Measurements from ENCODE around the gene FBXO36.

FBXO36 gene

GRCh38 chr2:229971298-229971790 is 49.0 kb downstream of the FBXO36 start:
- TF ChIP-seq EZH2 (optimal IDR thresholded peaks at IDR 0.05; ENCODE audit: low read depth, low read length) = no peak
- TF ChIP-seq EZH2phosphoT487 (IDR thresholded peaks at IDR 0.05; ENCODE audit: low read length) = no peak
- no peak for TF ChIP-seq CTCF (IDR thresholded peaks at IDR 0.05; ENCODE audit: low read length)
- H3K79me2 ChIP-seq (ENCODE audit: low read length) = no peaks in the 10 kb centered on the region
- no peaks in the 10 kb centered on the region for H3K36me3 ChIP-seq (replicated peaks; ENCODE audit: insufficient read depth, low read length)

GRCh38 chr2:229974266-229974665 is 52.0 kb downstream of the FBXO36 start:
- Histone ChIP-seq H3K9me3 (replicated peaks; ENCODE audit: insufficient read depth, low read length) (no peaks in the 10 kb centered on the region), H3K9me2 (replicated peaks; ENCODE audit: insufficient read depth, low read length) (no peaks in the 10 kb centered on the region), H3K4me1 (ENCODE audit: low read length) (no peaks in the 10 kb centered on the region), H3K4me3 (ENCODE audit: low read length) (no peak overlapping the region), H3K9ac (ENCODE audit: low read length) (no peak overlapping the region), H3K4me2 (ENCODE audit: low read depth, low read length) (no peak overlapping the region), H3K79me2 (ENCODE audit: low read length) (no peaks in the 10 kb centered on the region), H4K20me1 (ENCODE audit: insufficient read depth, low read length) (no peaks in the 10 kb centered on the region), H3F3A (ENCODE audit: insufficient read depth, low read length) (no peaks in the 10 kb centered on the region), H3K27me3 (replicated peaks; ENCODE audit: insufficient read depth, low read length) (no peaks in the 10 kb centered on the region), H3K36me3 (replicated peaks; ENCODE audit: insufficient read depth, low read length) (no peaks in the 10 kb centered on the region), H2AFZ (ENCODE audit: low read length) (no peak overlapping the region), H3K27ac (ENCODE audit: low read length) (no peak overlapping the region)
- no peak for DNase-seq
- TF ChIP-seq CTCF (IDR thresholded peaks at IDR 0.05; ENCODE audit: low read length) (no peak), EZH2 (optimal IDR thresholded peaks at IDR 0.05; ENCODE audit: low read depth, low read length) (no peak), EZH2phosphoT487 (IDR thresholded peaks at IDR 0.05; ENCODE audit: low read length) (no peak)

More at GRCh38 chr2:229971298-229971790, 49.0 kb downstream of the FBXO36 start:
- H3K27ac ChIP-seq (ENCODE audit: low read length) = no peak overlapping the region
- no peaks in the 10 kb centered on the region for H3K27me3 ChIP-seq (replicated peaks; ENCODE audit: insufficient read depth, low read length)
- H4K20me1 ChIP-seq (ENCODE audit: insufficient read depth, low read length) = no peaks in the 10 kb centered on the region
- no peaks in the 10 kb centered on the region for H3K9me3 ChIP-seq (replicated peaks; ENCODE audit: insufficient read depth, low read length)
- H3K4me3 ChIP-seq (ENCODE audit: low read length) = no peak overlapping the region
- no peak overlapping the region for H2AFZ ChIP-seq (ENCODE audit: low read length)
- no peaks in the 10 kb centered on the region for H3F3A ChIP-seq (ENCODE audit: insufficient read depth, low read length)
- no peak for DNase-seq
- no peak overlapping the region for H3K9ac ChIP-seq (ENCODE audit: low read length)
- H3K4me1 ChIP-seq (ENCODE audit: low read length) = no peaks in the 10 kb centered on the region
- no peak overlapping the region for H3K4me2 ChIP-seq (ENCODE audit: low read depth, low read length)
- no peaks in the 10 kb centered on the region for H3K9me2 ChIP-seq (replicated peaks; ENCODE audit: insufficient read depth, low read length)

- H3K79me2 ChIP-seq (ENCODE audit: low read length) = no peaks in the 10 kb centered on the region
- H3K36me3 ChIP-seq (replicated peaks; ENCODE audit: insufficient read depth, low read length) = no peaks in the 10 kb centered on the region
- no peak overlapping the region for H3K9ac ChIP-seq (ENCODE audit: low read length)
- TF ChIP-seq EZH2phosphoT487 (IDR thresholded peaks at IDR 0.05; ENCODE audit: low read length) (no peak), CTCF (IDR thresholded peaks at IDR 0.05; ENCODE audit: low read length) (no peak), EZH2 (optimal IDR thresholded peaks at IDR 0.05; ENCODE audit: low read depth, low read length) (no peak)
- no peak for DNase-seq
- H2AFZ ChIP-seq (ENCODE audit: low read length) = no peak overlapping the region
- H4K20me1 ChIP-seq (ENCODE audit: insufficient read depth, low read length) = no peaks in the 10 kb centered on the region
- no peak overlapping the region for H3K4me3 ChIP-seq (ENCODE audit: low read length)
- no peaks in the 10 kb centered on the region for H3K9me2 ChIP-seq (replicated peaks; ENCODE audit: insufficient read depth, low read length)
- no peak overlapping the region for H3K27ac ChIP-seq (ENCODE audit: low read length)
- no peaks in the 10 kb centered on the region for H3F3A ChIP-seq (ENCODE audit: insufficient read depth, low read length)
- no peaks in the 10 kb centered on the region for H3K4me1 ChIP-seq (ENCODE audit: low read length)
- no peaks in the 10 kb centered on the region for H3K27me3 ChIP-seq (replicated peaks; ENCODE audit: insufficient read depth, low read length)
- no peak overlapping the region for H3K4me2 ChIP-seq (ENCODE audit: low read depth, low read length)
- H3K9me3 ChIP-seq (replicated peaks; ENCODE audit: insufficient read depth, low read length) = no peaks in the 10 kb centered on the region
Observed at GRCh38 chr2:229980431-229981184, 58.3 kb downstream of the FBXO36 start.

All from MM.1S (cell line).